Fibroblast of peridontal ligament (primary cell): ENCODE results near the gene GRIN2A.

ENCODE experiments used
- DNase-seq: peaks from one replicate; pipeline ENCODE4 v3.0.0-alpha.2; 2010; ENCODE audit errors: extremely low read depth

Gene GRIN2A

GRCh38 chr16:9820476-9821246 lies 361.6 kb downstream of the GRIN2A start:
- no peak for DNase-seq

GRCh38 chr16:9818702-9819101 lies 363.5 kb downstream of the GRIN2A start:
- no peak for DNase-seq

- DNase-seq = no peak
These were observed 364.6 kb downstream of the GRIN2A start for GRCh38 chr16:9817586-9817985.

- no peak for DNase-seq
These were observed 365.6 kb downstream of the GRIN2A start for GRCh38 chr16:9816644-9817043.

- DNase-seq = no peak
These were observed 368.6 kb downstream of the GRIN2A start for GRCh38 chr16:9813665-9814064.

GRCh38 chr16:9808210-9808609 lies 374.0 kb downstream of the GRIN2A start:
- no peak for DNase-seq

- no peak for DNase-seq
These were observed 374.9 kb downstream of the GRIN2A start for GRCh38 chr16:9807302-9807701.

GRCh38 chr16:9805109-9805508 lies 377.1 kb downstream of the GRIN2A start:
- DNase-seq = no peak

GRCh38 chr16:9802160-9802559 lies 380.1 kb downstream of the GRIN2A start:
- DNase-seq = no peak

GRCh38 chr16:9801651-9802050 lies 380.6 kb downstream of the GRIN2A start:
- DNase-seq = no peak

- DNase-seq = no peak
These were observed 382.0 kb downstream of the GRIN2A start for GRCh38 chr16:9800186-9800738.

GRCh38 chr16:9798952-9799580 lies 383.2 kb downstream of the GRIN2A start:
- no peak for DNase-seq

- no peak for DNase-seq
These were observed 383.8 kb downstream of the GRIN2A start for GRCh38 chr16:9798474-9798873.

GRCh38 chr16:9797306-9797705 lies 384.9 kb downstream of the GRIN2A start:
- DNase-seq = peak; percentile 25

GRCh38 chr16:9793623-9794022 lies 388.6 kb downstream of the GRIN2A start:
- DNase-seq = no peak

GRCh38 chr16:9791556-9791955 lies 390.7 kb downstream of the GRIN2A start:
- DNase-seq = no peak

- DNase-seq = no peak
These were observed 392.0 kb downstream of the GRIN2A start for GRCh38 chr16:9790199-9790598.

- DNase-seq = no peak
These were observed 394.5 kb downstream of the GRIN2A start for GRCh38 chr16:9787717-9788116.

GRCh38 chr16:9780831-9781230 lies 401.4 kb downstream of the GRIN2A start:
- no peak for DNase-seq

- no peak for DNase-seq
These were observed 403.4 kb downstream of the GRIN2A start for GRCh38 chr16:9778849-9779248.

- DNase-seq = no peak
These were observed 406.2 kb downstream of the GRIN2A start for GRCh38 chr16:9775998-9776397.

- no peak for DNase-seq
These were observed 408.9 kb downstream of the GRIN2A start for GRCh38 chr16:9773289-9773688.

GRCh38 chr16:9772526-9773225 lies 409.6 kb downstream of the GRIN2A start:
- no peak for DNase-seq
